GM12875 (cell line): ENCODE data around the gene SEMA4D.

Experiments used
- H3K4me3 ChIP-seq: one replicate; pipeline ENCODE4 v1.5.1; 2011; ENCODE audit warnings: low read depth, low read length, control low read depth
- TF ChIP-seq, protein P1 (sequence below): IDR thresholded peaks from 2 replicates; pipeline ENCODE4 v1.5.1; 2011; ENCODE audit warnings: low read depth, mild to moderate bottlenecking, control low read depth, inconsistent platforms, low read length, moderate library complexity, borderline replicate concordance; ENCODE audit not compliant: insufficient read depth

Gene SEMA4D

DNA sequence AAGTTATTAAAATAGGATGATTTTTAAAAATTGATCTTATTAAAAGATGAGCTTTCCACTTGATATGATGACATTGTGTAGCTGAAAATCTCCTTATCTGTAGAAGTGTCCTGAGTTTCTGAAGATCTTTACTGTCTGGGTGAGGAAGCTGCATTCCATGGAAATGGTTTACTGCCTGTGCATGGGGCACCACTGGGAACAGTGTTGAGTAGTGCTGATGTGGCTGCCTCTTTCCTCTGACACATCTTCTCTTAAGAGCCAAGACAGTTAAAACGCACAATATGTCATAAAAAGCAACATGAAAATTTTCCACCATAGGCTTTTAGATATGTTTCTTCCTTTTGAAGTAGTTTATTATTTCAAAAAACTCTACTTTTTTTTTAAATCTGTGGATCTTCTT, 155.0 kb downstream of the SEMA4D start:
- TF ChIP-seq, protein P1, sequence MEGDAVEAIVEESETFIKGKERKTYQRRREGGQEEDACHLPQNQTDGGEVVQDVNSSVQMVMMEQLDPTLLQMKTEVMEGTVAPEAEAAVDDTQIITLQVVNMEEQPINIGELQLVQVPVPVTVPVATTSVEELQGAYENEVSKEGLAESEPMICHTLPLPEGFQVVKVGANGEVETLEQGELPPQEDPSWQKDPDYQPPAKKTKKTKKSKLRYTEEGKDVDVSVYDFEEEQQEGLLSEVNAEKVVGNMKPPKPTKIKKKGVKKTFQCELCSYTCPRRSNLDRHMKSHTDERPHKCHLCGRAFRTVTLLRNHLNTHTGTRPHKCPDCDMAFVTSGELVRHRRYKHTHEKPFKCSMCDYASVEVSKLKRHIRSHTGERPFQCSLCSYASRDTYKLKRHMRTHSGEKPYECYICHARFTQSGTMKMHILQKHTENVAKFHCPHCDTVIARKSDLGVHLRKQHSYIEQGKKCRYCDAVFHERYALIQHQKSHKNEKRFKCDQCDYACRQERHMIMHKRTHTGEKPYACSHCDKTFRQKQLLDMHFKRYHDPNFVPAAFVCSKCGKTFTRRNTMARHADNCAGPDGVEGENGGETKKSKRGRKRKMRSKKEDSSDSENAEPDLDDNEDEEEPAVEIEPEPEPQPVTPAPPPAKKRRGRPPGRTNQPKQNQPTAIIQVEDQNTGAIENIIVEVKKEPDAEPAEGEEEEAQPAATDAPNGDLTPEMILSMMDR, result no peak
- no peak overlapping the region for H3K4me3 ChIP-seq

DNA sequence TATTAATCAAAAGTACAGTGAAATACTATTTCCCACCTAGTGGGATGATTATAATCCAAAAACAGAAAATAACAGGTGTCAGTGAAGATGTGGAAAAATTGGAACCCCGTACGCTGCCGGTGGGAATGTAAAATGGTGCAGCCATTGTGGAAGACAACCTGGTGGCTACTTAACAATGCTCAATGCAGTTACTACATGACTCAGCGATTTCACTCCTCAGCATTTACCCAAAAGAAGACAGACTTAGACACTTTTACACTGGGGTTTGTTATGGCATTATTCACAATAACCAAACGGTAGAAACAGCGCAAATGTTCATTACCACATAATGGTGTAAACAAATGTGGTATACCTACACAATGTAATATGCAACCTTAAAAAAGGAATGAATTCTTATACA, 155.7 kb downstream of the SEMA4D start:
- TF ChIP-seq, protein P1, result no peak
- no peak overlapping the region for H3K4me3 ChIP-seq

DNA sequence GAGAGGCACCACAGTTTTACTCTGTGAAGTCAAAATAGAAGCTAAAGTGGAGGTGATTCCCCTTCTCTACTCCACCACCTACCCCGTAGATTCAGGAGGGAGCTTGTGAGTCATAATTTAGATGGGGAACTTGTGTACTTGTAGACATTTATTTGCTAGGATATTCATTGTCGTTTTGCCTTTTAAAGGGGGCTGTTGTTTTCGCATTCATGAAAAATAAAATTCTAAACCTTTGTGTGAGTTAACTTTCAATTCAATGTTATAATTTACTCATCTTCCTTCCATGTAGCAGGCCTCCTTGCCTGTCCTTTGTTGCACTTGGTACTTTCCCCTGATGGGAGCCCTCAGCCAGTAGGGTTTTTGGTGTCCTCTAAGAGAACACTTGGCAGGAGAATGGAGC, 157.6 kb downstream of the SEMA4D start:
- no peak overlapping the region for H3K4me3 ChIP-seq
- TF ChIP-seq, protein P1, result no peak

DNA sequence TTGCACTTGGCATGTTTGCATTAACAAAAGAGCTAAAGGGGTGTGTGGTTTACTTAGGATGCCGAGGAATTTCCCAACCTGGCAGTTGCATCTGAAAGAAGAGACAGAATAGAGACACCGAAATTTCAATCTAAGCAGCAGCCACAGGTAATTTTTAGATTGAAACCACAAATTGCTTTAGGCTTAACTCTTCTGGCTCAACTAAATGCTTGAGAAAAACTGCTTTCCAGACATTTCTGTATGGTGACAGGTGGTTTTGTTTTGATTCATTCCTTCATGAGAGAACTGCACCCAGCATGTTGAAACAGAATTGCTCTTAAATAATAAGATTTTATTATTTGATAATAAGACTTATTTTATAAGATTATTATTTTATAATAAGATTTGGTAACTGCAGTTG, 158.1 kb downstream of the SEMA4D start:
- H3K4me3 ChIP-seq, result no peak overlapping the region
- TF ChIP-seq, protein P1, result no peak

DNA sequence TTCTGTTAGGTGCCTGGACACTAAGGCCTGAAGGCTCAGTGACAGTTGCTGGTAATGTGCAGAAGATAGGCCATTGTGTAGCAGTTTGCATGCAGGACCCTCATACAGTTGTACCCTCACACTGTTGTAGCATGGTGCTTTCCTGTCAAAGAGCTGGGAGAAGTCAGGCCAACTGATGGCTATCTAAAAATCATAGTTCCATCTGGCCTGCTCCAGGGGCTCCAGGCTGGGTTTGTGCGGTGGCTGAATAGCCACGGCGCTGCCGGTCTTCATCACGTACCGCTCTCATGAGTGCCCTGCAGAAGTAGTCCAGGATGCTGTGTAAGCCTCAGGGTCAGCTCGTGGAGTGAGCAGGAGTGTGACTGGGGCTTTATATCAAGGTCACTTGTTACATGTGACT, 167.4 kb downstream of the SEMA4D start:
- TF ChIP-seq, protein P1, result no peak
- no peak overlapping the region for H3K4me3 ChIP-seq

DNA sequence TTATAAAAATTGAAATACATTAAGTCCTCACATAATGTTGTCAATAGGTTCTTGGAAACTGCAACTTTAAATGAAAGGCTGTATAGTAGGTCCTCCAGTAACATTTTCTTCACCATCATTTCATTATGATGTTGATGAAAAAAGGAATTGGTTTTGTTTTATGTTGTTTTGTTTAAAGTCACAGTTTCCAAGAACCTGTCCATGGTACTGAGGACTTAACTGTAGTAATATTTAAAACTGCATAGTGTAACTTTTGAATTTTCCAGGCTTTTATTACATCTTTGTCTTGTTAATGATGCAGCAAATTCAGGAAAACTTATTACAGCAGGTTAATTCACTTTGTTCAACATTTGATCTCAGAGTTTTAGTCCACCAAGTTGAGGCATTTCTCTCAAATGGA, 168.0 kb downstream of the SEMA4D start:
- no peak overlapping the region for H3K4me3 ChIP-seq
- TF ChIP-seq, protein P1, result no peak

DNA sequence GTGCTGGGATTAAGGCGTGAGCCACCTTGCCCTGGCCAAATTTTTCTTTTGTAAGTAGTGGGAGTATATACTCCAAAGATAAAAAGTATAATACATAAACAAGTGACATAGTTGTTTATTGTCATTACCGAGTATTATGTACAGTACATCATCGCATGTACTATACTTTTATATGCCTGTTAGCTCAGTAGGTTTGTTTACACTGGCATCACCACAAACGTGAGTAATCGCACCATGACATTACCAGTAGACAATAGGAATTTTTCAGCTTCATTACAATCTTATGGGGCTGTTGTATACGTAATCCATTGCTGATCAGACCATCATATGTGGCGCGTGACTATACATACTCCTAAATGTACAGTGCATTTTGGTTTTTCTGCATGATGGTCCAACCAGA, 169.8 kb downstream of the SEMA4D start:
- TF ChIP-seq, protein P1, result no peak
- no peak overlapping the region for H3K4me3 ChIP-seq
